ENCODE measurements around the gene TAB3.
A peak's percentile ranks its signal among the peaks of the same experiment; 100 is the strongest.

The TAB3 gene

DNA sequence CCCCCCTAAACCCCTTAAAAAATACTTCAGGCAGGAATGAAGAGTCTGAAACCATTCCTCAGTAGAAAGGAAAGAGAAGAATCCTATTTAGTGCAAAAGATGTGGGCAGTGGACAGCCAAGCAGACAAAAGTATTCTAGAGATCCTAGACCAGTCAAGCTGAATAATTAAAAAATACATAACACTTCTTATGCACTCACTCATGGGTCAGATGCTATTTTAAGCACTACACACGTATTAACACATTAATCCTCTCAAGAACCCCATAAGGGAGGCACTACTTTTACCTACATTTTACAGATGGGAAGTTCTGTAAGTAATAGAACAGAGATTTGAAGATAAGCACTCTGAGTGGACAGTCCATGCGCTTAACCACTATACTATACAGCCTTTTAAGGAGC lies 5.9 kb downstream of the TAB3 start:
- no peak for DNase-seq (ENCODE audit: low read depth in 2 of 2)

DNA sequence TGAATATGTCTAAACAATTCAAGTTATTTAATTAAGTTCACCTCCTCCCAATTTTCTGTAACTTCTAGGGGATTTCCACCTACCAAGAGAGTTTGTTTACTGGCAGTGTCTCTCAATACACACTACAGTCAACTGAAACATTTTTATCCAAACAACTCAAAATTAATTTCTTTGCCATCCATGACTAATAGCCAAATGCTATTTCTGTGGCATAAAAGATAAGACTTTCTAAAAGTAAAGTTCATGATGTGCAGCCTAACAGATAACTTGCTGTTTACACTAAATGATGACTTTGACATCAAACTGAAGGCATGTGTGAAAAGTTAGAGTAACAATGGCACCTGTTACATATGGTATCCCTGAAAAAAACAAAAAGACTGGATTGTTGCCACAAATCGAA lies 7.3 kb downstream of the TAB3 start:
- DNase-seq (ENCODE audit: low read depth in 2 of 2), result no peak

DNA sequence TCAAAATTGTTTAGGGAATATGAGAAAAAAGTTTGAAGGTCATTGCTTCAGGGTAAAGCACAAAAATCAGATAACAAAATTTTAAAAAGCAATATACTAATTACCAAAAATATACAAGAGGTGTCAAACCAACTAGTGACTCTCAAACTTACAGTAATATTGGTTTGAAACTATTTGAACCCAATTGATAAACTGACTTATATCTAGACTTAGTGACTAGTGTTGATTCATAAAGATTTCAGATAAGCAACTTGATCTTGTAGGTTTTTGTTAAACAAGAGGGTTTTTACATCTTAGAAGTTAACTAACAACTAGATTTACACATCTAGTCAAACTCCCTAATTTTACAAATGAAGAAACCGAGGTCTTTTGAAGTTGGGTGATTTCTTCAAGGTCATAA lies 7.7 kb downstream of the TAB3 start:
- no peak for DNase-seq (ENCODE audit: low read depth in 2 of 2)

DNA sequence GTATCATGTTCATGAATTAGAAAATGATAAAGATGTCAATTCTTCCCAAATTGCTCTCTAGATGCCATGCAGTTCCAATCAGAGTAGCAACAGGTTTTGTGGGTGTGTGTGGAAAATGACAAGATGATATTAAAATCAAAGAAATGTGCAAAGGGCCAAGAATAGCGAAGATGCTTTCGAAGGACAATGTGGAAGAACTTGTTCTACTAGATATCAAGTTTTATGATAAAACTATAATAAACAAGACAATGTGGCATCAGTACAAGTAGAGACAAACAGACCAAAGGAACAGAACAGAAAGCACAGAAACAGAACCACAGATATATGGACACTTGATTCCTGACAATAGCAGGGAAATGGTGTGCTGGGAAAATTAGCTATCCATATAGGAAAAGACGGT lies 9.0 kb downstream of the TAB3 start:
- DNase-seq (ENCODE audit: low read depth in 2 of 2), result no peak

DNA sequence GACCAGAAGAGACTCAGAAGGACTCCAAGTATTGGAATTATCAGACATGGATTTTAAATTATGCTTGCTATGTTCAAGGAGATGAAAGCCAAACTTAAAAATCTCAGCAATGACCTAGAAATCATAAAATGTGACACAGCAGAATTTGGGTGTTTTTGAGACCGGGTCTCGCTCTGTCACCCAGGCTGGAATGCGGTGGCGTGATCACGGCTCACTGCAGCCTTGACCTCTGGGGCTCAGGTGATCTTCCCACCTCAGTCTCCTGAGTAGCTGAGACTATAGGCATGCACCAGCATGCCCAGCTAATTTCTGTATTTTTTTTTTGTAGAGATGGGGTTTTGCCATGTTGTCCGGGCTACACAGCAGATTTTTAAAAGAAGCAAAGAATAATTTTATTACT lies 12.7 kb downstream of the TAB3 start:
- DNase-seq (ENCODE audit: low read depth in 2 of 2), result no peak

DNA sequence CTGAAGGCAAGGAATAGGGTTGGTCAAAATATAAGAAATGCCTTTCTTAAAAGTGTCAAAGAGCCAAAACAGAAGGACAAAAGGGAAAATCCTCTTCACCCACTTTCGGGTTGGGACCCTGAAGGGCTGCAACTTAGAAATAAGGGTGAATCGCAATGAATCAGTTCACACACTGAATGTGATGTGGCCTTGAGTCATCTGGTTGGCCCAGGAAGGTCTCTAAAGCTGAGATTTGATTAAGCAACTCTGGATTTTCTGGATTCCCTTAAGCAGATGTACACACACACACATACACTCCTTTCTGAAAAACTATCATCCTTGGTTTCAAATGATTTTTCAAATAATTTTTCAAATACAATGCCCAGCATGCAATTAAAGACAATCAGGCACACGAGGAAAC lies 13.1 kb downstream of the TAB3 start:
- DNase-seq (ENCODE audit: low read depth in 2 of 2), result no peak

DNA sequence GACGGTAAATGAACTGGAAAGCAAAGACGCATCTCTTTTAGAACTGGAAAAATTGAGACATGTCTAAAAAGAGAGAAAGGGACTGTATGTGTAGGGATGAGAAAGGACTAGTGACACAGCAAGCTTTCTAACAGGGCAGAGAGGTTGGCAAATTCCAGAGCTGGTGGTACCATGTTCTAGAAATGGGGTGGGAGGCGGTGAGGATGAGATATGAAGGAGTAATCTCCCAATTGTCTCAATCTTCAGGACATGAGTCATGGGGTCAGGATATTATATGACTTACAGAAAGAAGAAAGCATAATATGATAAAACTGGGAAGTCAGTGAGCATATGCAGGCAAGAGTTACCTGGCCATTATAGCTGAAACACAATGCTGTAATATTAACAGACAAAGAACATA lies 14.2 kb downstream of the TAB3 start:
- DNase-seq (ENCODE audit: low read depth in 2 of 2), result no peak

DNA sequence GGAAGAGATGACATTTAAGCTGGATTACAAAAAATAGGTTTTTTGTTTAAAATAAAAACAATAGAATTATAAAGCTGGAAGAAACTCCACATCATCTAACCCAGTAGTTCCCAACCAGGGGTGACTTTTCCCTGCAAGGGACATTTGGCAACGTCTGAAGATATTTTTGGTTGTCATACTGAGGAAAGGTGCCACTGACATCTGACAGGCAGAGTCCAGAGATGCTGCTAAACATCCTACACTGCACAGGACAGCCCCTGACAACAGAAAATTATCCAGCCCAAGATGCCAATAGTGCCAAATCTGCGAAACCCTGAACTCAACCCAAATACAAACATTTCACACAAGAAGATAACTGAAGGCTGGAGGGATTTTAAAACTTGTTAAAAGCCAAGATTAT lies 18.5 kb downstream of the TAB3 start:
- DNase-seq (ENCODE audit: low read depth in 2 of 2), result no peak

DNA sequence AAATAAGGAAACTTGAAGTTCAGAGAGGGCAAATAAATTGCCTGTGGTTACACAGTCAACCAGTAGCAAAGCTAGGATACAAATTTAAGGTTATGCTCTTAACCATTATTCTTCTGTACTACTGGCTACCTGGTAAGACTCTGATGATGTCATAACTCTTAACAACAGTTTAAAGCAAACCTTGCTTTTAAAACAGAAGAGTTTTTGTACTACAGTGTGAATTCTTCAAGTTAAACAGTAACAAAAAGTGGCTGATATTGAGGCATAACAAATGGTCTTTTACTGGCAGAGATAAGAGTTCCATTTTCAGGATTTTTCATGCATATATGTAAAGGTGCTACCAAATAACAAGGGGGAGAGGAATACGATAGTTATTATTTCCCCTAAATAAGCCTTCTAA lies 23.4 kb downstream of the TAB3 start:
- no peak for DNase-seq (ENCODE audit: low read depth in 2 of 2)

DNA sequence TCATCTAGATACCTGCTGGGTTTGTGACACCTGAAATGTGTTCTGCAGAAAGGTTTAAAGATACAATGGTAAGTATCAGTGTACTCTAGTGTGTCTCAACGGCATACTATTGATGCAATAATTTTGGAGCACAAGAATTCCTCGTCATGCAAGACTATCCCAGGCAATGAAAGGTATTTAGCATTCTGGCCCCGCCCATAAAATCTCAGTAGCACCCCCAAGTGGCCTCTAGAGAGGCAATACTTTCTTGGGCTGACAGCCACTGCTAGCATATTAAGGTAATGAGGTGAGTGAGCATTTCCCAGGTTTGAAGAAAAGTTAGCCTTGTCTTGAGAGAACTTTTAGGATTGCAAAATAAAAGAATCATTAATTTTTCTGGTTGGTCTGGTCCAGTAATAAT lies 24.0 kb downstream of the TAB3 start:
- no peak for DNase-seq (ENCODE audit: low read depth in 2 of 2)

DNA sequence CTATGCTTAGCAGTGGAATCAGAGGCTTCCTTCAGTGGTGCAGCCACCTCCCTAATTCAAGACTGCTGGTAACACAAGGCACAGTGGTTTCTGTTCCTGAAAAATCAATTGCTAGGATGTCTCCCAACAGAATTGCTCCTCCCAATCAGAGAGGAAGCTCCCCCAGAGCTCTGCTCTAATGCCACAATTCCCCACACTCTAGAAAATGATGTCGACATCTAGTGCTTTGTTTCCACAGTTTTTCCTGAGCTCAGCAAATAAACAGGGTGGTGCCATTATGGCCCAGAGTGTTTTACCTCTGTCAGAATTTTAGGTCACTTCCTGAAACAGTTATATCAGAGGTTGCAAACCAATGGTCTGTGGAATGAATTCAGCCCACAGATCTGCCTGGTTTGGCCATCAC lies 24.7 kb downstream of the TAB3 start:
- DNase-seq (ENCODE audit: low read depth in 2 of 2), result no peak

DNA sequence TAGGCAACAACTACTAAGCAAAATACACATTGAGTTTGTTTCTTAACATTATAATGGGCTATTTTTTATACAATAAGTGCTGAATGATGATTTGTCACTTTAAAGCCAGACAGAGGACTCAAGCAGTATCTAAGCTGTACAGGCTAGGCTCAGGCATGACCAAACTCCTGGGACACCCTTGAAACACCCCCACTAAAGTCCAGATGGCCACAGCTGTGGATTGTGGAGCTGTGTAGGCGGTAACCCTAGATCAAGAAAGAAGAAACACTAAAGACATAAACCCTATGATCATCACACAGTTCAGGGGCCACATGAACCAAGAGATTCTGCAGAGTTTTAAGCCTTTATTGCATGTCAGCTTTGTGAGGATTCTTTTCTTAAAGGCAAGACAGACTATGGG lies 25.1 kb downstream of the TAB3 start:
- DNase-seq (ENCODE audit: low read depth in 2 of 2), result no peak

DNA sequence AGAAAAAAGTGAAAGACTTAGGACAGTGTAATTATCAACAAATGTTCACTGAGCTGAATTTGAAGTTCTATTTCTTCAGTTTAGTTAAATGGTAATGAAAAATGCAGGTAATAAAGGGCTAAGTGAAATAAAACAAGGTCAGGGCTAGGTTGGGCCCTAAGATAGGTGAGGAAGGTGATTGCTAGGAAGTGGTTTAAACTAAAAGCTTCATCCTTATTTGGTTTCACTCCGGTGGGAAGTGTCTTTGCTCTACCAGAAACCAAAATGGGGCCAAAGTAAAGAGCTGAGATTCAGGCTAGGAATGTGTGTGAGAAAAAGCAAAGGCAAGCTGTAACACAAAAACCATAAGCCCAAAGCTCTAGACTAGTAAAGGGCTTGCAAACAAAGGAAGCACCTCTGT lies 31.0 kb downstream of the TAB3 start:
- no peak for DNase-seq (ENCODE audit: low read depth in 2 of 2)

DNA sequence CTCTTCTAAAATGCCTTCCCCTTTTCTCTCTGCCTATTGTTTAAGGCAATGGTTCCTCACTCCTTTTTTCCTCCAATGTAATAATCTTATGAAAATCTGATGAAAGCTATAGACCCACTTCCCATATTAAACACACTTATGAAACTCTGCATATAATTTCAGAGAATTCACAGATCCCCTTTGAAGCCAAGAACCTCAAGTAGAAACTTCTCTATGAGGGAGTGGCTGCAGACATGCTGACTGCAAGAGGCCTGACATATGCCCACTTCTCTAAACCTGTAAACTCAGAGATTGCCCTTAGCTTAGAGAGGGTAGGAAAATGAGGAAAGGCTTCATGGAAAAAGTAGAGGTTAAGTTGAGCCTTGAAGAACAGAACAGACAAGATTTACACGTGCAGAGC lies 37.6 kb downstream of the TAB3 start:
- no peak for DNase-seq (ENCODE audit: low read depth in 2 of 2)

DNA sequence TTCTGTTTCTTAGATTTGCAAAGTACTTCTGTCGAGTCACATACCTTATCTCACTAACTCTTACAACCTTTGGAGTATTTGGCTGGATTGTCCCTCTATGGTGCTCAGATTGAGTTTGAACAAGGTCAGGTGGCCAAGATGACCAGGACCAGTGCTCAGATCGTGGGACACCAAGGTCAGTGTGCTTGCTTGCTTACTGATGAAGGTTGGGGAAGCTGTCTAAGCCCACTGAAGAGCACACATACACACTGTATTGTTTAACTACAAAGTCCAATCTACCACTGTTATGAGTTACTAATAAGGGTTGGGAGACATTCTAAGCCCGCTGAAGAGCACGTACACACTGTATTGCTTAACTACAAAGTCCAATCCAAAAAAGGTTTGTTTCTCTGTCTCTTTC lies 53.7 kb downstream of the TAB3 start:
- DNase-seq (ENCODE audit: low read depth in 2 of 2), result no peak

DNA sequence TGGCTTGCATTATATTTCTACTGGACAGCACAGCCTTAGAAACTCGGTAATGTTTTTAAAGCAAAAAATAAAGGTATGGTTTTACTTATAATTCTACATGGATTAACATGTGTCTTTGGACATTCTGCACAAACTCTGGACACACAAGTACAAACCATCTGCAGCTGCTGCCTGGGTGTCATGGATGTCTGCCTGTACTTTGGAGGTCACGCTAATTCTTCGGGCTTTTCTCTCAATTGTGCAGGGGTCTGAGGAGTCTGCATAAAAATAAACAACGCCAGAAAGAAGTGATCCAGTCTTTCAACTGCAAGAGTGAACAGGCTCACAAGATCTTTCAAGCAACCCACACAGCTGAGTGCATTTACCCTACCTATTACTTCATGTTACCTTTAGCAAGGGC lies 55.2 kb downstream of the TAB3 start:
- DNase-seq (ENCODE audit: low read depth in 2 of 2), result no peak

DNA sequence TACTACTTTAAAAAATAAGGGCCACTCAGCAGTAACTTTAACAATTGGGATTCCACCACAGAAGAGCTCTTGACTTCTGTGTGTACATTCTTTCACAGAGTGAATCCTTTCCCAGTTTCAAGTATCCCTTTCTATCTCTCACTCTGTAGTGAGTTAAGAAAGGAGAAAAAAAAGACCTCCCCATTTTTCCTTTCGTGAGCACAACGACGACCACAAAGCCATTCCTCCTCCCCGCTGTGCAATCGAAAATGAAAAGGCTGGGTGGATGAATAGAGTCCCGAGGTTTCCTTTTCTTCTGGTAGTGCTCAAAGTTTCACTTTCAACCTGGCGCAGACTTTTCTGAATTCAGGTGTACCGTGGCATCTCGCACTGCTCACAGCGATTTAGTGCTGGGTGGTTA lies 58.0 kb downstream of the TAB3 start:
- DNase-seq (ENCODE audit: low read depth in 2 of 2), result peak in 1 of 2 donors; percentile 1

DNA sequence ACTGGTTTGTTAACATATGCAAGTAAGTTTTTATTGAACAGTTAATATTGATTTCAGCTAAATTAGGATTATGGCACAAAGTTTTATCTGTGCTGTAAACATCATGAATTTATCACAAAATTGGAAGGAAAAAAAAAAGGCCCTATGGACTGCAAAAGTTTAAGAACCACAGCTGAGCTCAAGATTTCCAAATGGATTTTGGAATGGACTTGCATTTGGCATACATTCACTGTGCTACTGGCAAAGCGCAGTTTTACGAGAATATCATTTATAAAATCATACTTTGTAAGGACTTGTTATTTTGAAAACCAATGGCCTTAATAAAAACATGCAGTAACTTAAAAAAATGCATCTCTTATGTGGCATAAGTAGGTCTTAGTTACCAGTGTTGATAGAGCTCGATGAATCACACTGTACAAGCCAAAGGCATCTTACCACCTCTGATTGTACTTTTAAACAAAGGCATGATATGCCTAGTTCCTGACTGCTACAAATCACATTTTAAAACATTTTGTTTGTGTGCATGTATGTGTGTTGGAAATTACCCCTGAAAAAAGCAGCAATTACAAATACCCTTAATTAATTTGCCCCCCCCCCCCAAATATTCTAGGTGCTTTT lies 58.6 kb downstream of the TAB3 start:
- no peak for DNase-seq (ENCODE audit: low read depth in 2 of 2)

DNA sequence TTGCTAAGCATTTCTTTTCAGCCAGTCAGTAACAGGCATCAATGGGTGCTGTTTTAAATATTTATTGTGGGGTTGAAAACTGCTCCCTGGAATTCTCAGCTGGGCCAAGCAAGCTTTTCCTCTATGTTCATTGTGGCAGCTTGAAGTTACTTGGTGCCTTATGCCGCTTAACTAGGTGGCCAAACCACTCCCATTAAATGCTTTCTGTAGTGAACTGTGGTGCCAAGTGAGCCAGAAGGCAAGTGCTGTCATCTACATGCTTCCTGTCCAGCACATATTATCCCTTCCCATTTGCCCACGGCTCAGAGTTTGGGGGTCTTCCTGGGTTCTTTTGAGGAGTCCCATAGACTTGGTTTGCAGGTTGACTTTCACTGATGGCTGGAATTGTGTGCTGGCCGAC lies 64.8 kb downstream of the TAB3 start:
- DNase-seq (ENCODE audit: low read depth in 2 of 2), result no peak

DNA sequence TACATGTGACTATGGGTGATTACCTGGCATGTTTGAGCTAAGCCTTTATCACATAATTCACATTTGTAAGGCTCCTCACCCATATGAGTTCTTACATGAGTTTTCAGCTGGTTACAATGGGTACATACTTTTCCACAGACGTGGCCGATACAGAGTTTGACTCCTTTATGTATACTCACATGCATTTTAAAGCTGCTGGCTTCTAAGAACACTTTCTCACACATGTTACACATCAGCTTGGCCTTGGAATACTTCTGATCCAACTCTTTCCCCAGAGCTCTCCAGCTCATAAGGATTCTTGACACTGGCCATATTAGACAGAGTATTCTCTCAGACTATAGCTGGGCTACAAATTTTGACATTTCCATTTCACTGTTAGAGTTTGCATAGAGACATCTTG lies 66.3 kb downstream of the TAB3 start:
- no peak for DNase-seq (ENCODE audit: low read depth in 2 of 2)

DNA sequence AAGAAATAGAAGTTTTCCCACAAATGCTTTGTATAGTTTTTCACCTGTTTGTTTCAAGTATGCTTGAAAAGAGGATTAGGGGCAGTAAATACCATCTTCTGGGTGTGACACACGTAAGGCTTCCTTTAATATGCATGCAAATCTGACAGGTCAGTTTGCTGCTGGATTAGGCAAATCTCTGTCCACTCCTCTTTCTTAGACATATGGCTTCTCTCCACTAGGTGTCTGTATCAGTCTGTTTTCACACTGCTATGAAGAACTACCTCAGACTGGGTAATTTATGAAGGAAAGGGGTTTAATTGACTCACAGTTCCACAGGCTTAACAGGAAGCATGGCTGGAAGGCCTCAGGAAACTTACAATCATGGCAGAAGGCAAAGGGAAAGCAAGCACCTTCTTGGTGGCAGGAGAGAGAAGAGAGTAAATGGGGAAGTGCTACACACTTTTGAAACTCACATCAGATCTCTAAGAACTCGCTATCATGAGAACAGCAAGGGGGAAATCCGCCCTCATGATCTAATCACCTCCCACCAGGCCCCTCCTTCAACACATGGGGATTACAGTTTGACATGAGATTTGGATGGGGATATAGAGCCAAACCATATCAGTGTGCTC lies 66.9 kb downstream of the TAB3 start:
- DNase-seq (ENCODE audit: low read depth in 2 of 2), result no peak

DNA sequence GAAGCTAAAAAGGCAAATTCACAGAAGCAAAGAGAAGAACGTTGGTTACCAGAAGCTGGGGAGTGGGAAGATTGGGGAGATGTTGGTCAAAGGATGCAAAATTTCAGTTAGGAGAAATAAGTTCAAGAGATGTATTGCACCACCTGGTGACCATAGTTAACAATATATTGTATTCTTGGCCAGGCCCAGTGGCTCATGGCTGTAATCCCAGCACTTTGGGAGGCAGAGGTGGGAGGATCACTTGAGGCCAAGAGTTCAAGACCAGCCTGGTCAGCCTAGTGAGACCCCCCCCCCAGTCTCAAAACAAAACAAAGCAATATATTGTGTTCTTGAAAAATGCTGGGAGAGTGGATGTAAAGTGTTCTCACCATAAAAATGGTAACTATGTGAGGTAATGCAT lies 67.9 kb downstream of the TAB3 start:
- no peak for DNase-seq (ENCODE audit: low read depth in 2 of 2)

DNA sequence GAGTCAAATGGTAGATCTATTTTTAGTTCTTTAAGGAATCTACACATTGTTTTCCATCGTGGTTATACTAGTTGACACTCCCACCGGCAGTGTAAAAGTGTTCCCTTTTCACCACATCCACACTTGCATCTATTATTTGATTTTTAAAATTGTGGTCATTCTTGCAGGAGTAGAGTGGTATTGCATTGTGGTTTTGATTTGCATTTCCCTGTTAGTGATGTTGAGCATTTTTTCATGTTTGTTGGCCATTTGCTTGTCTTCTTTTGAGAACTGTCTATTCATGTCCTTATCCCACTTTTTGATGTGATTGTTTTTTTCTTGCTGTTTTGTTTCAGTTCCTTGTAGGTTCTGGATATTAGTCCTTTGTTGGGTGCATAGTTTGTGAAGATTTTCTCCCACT lies 70.0 kb downstream of the TAB3 start:
- no peak for DNase-seq (ENCODE audit: low read depth in 2 of 2)

DNA sequence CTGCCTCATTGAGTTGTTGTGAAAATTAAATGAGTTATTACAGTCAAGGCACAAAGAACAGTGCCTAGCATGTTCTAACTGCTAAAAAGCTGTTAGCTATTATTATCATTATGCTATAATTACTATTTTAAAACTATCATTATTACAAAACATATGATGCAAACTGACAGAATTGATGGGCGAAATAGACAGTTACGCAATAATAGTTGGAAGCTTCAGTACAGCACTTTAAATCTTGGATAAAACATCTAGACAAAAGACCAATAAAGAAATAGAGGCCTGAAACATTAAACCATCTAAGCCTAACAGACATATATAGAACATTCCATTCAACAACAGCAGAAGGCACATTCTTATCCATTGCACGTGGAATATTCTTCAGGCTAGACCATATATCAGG lies 73.0 kb downstream of the TAB3 start:
- DNase-seq (ENCODE audit: low read depth in 2 of 2), result no peak

Data from stimulated activated CD4-positive, alpha-beta T cell treated with anti-CD3 and anti-CD28 coated beads, Interleukin-1b, Interleukin-23, amount 100 ng/mL, for 1 hour (primary cell).